NCI-H2029 (cell line): Measurements from ENCODE around the gene KCNMB2.

Experiments used
- DNase-seq: peaks from one replicate; lab custom pipeline; 2025; lab: John Stamatoyannopoulos, UW

The KCNMB2 gene

GRCh38 chr3:178870085-178870484, 333.8 kb downstream of the KCNMB2 start:
- DNase-seq, result no peak

GRCh38 chr3:178875157-178875556, 338.9 kb downstream of the KCNMB2 start:
- DNase-seq, result no peak

- no peak for DNase-seq
Observed at GRCh38 chr3:178875836-178876235, 339.6 kb downstream of the KCNMB2 start.

GRCh38 chr3:178880274-178880673, 344.0 kb downstream of the KCNMB2 start:
- no peak for DNase-seq
